Lower leg skin (tissue), 3 donors: ENCODE results near the gene STARD13.

Experiments used
- POLR2A ChIP-seq, 2 donors: fragments of 450-650 bp; IDR thresholded peaks; one replicate each; pipeline ENCODE4 v1.6.1; 2016 to 2017; ENCODE audit warnings: antibody characterized with exemption in 2 of 2, mild to moderate bottlenecking in 1 of 2, moderate library complexity in 1 of 2
- TF ChIP-seq, protein P1 (sequence below), 3 donors: fragments of 450-650 bp; IDR thresholded peaks; one replicate each; pipeline ENCODE4 v1.5.1; 2016; ENCODE audit warnings: antibody characterized with exemption in 3 of 3, mild to moderate bottlenecking in 3 of 3, moderate library complexity in 2 of 3

DNA sequence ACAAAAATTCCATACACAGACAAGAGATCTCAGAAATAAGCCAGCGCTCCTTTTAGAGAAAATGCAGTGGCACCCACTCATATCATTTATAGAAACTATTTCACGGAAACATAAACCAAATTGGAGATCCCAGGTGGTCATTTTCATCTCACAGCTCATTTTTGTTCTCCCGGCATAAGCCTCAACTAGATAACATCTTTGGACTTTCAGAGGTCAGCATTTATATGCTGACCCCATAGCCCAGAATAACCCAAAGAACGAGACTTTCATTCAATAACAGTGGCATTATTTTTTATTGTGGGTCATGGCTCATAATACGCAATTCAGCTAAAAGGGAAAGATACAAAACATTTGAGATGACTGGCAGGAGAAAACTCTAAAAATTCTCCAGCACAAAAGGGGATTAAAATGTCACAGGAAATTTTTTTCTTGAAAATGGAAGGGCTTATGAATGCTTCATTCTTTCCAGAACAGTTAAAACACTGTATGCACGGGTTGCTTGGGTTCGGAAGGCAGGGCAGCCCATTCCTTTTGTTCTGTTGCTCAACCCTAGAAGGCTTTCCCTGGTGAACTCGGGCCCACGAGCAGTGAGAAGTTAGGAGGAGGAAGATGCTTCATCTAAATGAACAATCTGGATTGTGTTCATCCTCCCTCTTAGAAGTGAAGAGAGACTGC, 24.0 kb downstream of the STARD13 start:
- TF ChIP-seq, protein P1, sequence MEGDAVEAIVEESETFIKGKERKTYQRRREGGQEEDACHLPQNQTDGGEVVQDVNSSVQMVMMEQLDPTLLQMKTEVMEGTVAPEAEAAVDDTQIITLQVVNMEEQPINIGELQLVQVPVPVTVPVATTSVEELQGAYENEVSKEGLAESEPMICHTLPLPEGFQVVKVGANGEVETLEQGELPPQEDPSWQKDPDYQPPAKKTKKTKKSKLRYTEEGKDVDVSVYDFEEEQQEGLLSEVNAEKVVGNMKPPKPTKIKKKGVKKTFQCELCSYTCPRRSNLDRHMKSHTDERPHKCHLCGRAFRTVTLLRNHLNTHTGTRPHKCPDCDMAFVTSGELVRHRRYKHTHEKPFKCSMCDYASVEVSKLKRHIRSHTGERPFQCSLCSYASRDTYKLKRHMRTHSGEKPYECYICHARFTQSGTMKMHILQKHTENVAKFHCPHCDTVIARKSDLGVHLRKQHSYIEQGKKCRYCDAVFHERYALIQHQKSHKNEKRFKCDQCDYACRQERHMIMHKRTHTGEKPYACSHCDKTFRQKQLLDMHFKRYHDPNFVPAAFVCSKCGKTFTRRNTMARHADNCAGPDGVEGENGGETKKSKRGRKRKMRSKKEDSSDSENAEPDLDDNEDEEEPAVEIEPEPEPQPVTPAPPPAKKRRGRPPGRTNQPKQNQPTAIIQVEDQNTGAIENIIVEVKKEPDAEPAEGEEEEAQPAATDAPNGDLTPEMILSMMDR (IDR thresholded peaks at IDR 0.05) = no peak
- no peak for TF ChIP-seq POLR2A (IDR thresholded peaks at IDR 0.05)
